WTC11 (cell line): ENCODE results near the gene SPATA12. TPM values are rescaled to one million over a fixed set of nuclear protein-coding genes. Genes with fewer than 3 reads are reported as not detected.

Source experiments
- ATAC-seq: fragments of 200-7000 bp; cut with Tn5 transposase; 2 replicates; pipeline ENCODE4 v1.10.0; 2021; ENCODE audit warnings: mild to moderate bottlenecking, moderate library complexity
- CTCF ChIA-PET: fragments of 300-600 bp; sonication (Branson Sonifier 250); formaldehyde crosslinking; loops from one replicate; lab custom pipeline; 2021; ENCODE audit warnings: antibody characterized with exemption; lab: Charles Lee
- POLR2A ChIA-PET: fragments of 350-600 bp; sonication (Branson Sonifier 250); formaldehyde crosslinking; loops from one replicate; lab custom pipeline; 2021; ENCODE audit warnings: antibody characterized with exemption; lab: Charles Lee
- DNase-seq: peaks from one replicate; pipeline ENCODE4 v3.0.0; 2021; ENCODE audit warnings: low spot score
- H3K27ac Mint-ChIP-seq: 2 replicates; pipeline ENCODE4 v1.8.0; 2021; ENCODE audit warnings: mixed read lengths
- H3K27me3 Mint-ChIP-seq: 2 replicates; pipeline ENCODE4 v1.8.0; 2021; ENCODE audit warnings: low read depth, mild to moderate bottlenecking, moderate library complexity, mixed read lengths
- H3K36me3 Mint-ChIP-seq: 2 replicates; pipeline ENCODE4 v1.8.0; 2021; ENCODE audit warnings: mixed read lengths
- H3K4me1 Mint-ChIP-seq: 2 replicates; pipeline ENCODE4 v1.8.0; 2022; ENCODE audit warnings: mixed read lengths
- H3K4me3 Mint-ChIP-seq: 2 replicates; pipeline ENCODE4 v1.8.0; 2021; ENCODE audit warnings: mild to moderate bottlenecking, moderate library complexity, mixed read lengths
- H3K9me3 Mint-ChIP-seq: 2 replicates; pipeline ENCODE4 v1.8.0; 2021; ENCODE audit warnings: mixed read lengths
- ATF1 ChIP-seq: sonication (generic); formaldehyde crosslinking; IDR thresholded peaks from 2 replicates; pipeline ENCODE4 v1.8.1; 2023; ENCODE audit warnings: mild to moderate bottlenecking, moderate library complexity, missing genetic modification reagents
- ATF6 ChIP-seq: sonication (generic); formaldehyde crosslinking; IDR thresholded peaks from 2 replicates; pipeline ENCODE4 v1.8.1; 2023; ENCODE audit warnings: mild to moderate bottlenecking, missing genetic modification reagents
- CREB1 ChIP-seq: sonication (generic); formaldehyde crosslinking; IDR thresholded peaks from 2 replicates; pipeline ENCODE4 v1.8.0; 2023; ENCODE audit warnings: mild to moderate bottlenecking, missing genetic modification reagents
- ELF4 ChIP-seq: sonication (generic); formaldehyde crosslinking; IDR thresholded peaks from 2 replicates; pipeline ENCODE4 v1.8.1; 2022; ENCODE audit warnings: low read depth, mild to moderate bottlenecking, moderate library complexity, missing genetic modification reagents
- EMX1 ChIP-seq: fragments of 250-450 bp; sonication (Bioruptor Pico); IDR thresholded peaks from 2 replicates; pipeline ENCODE4 v1.8.0; 2021; ENCODE audit warnings: mild to moderate bottlenecking
- ERG ChIP-seq: fragments of 250-450 bp; sonication (Bioruptor Pico); IDR thresholded peaks from 2 replicates; pipeline ENCODE4 v1.8.0; 2021; ENCODE audit warnings: mild to moderate bottlenecking
- GTF2I ChIP-seq: fragments of 250-450 bp; sonication (Bioruptor Pico); conservative IDR thresholded peaks from 2 replicates; pipeline ENCODE4 v1.4.0; 2021; ENCODE audit warnings: mild to moderate bottlenecking
- IRF2 ChIP-seq: sonication (generic); formaldehyde crosslinking; IDR thresholded peaks from 2 replicates; pipeline ENCODE4 v1.8.0; 2022; ENCODE audit warnings: low read depth, missing genetic modification reagents, borderline replicate concordance
- JAZF1 ChIP-seq: fragments of 250-450 bp; sonication (Bioruptor Pico); IDR thresholded peaks from 2 replicates; pipeline ENCODE4 v1.9.0; 2021; ENCODE audit warnings: moderate library complexity, mild to moderate bottlenecking, inconsistent platforms
- NR2C2 ChIP-seq: sonication (generic); formaldehyde crosslinking; IDR thresholded peaks from 2 replicates; pipeline ENCODE4 v1.8.0; 2022; ENCODE audit warnings: mild to moderate bottlenecking, missing genetic modification reagents
- PRDM15 ChIP-seq: sonication (generic); formaldehyde crosslinking; IDR thresholded peaks from 2 replicates; pipeline ENCODE4 v1.8.0; 2022; ENCODE audit warnings: missing genetic modification reagents
- RELA ChIP-seq: sonication (generic); formaldehyde crosslinking; IDR thresholded peaks from 2 replicates; pipeline ENCODE4 v1.8.1; 2022; ENCODE audit warnings: missing genetic modification reagents, mild to moderate bottlenecking, borderline replicate concordance
- TP53 ChIP-seq: sonication (generic); formaldehyde crosslinking; IDR thresholded peaks from 2 replicates; pipeline ENCODE4 v1.8.1; 2023; ENCODE audit warnings: mild to moderate bottlenecking, missing genetic modification reagents
- USF2 ChIP-seq: sonication (generic); formaldehyde crosslinking; IDR thresholded peaks from 2 replicates; pipeline ENCODE4 v1.8.1; 2023; ENCODE audit warnings: mild to moderate bottlenecking, missing genetic modification reagents, moderate library complexity
- ZMAT4 ChIP-seq: fragments of 250-450 bp; sonication (Bioruptor Pico); IDR thresholded peaks from 2 replicates; pipeline ENCODE4 v1.9.0; 2021; ENCODE audit warnings: mild to moderate bottlenecking
- ZNF263 ChIP-seq: sonication (generic); formaldehyde crosslinking; IDR thresholded peaks from 2 replicates; pipeline ENCODE4 v1.8.1; 2022; ENCODE audit warnings: low read depth, mild to moderate bottlenecking, moderate library complexity, missing genetic modification reagents
- ZNF396 ChIP-seq: fragments of 250-450 bp; sonication (Bioruptor Pico); IDR thresholded peaks from 2 replicates; pipeline ENCODE4 v1.8.0; 2021; ENCODE audit warnings: mild to moderate bottlenecking, moderate library complexity, borderline replicate concordance
- ZNF532 ChIP-seq: fragments of 250-450 bp; sonication (Bioruptor Pico); IDR thresholded peaks from 2 replicates; pipeline ENCODE4 v1.9.0; 2021; ENCODE audit warnings: mild to moderate bottlenecking, borderline replicate concordance
- total RNA-seq: library from RNA; stranded (reverse); gene quantifications from 3 replicates; pipeline ENCODE4 v1.2.3, GENCODE V29; 2021

SPATA12 gene
- total RNA-seq, 1 experiment from 2014 or later, result 0.39 TPM

- Mint-ChIP-seq H3K4me3 (no peak overlapping the region), H3K27me3 (no peaks in the 10 kb centered on the region), H3K4me1 (peaks cover 13% of the 10 kb centered on the region), H3K9me3 (no peaks in the 10 kb centered on the region), H3K36me3 (no peaks in the 10 kb centered on the region), H3K27ac (no peak overlapping the region)
- ChIA-PET CTCF (interaction anchor here (1.4 to 1.8 kb wide), 2 partner anchors 40 to 59 kb away, joined by 3 to 6 read pairs; no protein-coding TSS in a partner anchor), POLR2A (no interaction called here)
- TF ChIP-seq NR2C2 (CRISPR knock-in tag) (no peak), ZNF263 (CRISPR knock-in tag) (no peak), ATF1 (CRISPR knock-in tag) (no peak), TP53 (CRISPR knock-in tag) (no peak), ATF6 (no peak), CREB1 (CRISPR knock-in tag) (no peak), ELF4 (no peak), USF2 (no peak), IRF2 (CRISPR knock-in tag) (no peak), RELA (no peak), JAZF1 (no peak), PRDM15 (no peak), ZMAT4 (CRISPR knock-in tag) (no peak), EMX1 (CRISPR knock-in tag) (no peak), ERG (no peak)
- ATAC-seq, result no peak
- no peak for DNase-seq
Observed at GRCh38 chr3:57048052-57048671, 12.3 kb upstream of the SPATA12 start.

- POLR2A ChIA-PET, result no interaction called here
- CTCF ChIA-PET, result interaction anchor here (1.4 to 1.8 kb wide), 2 partner anchors 41 to 60 kb away, joined by 3 to 6 read pairs; no protein-coding TSS in a partner anchor
- TF ChIP-seq ZNF532 (CRISPR knock-in tag) (no peak), ZMAT4 (CRISPR knock-in tag) (no peak), EMX1 (CRISPR knock-in tag) (no peak), ZNF396 (CRISPR knock-in tag) (no peak), GTF2I (CRISPR knock-in tag) (no peak)
Observed at GRCh38 chr3:57048728-57049127, 11.7 kb upstream of the SPATA12 start.

More at GRCh38 chr3:57048728-57049127, 11.7 kb upstream of the SPATA12 start:
- DNase-seq (no peak), ATAC-seq (no peak)
- no peak overlapping the region for H3K4me3 Mint-ChIP-seq
- H3K27ac Mint-ChIP-seq, result no peak overlapping the region
- no peaks in the 10 kb centered on the region for H3K27me3 Mint-ChIP-seq
- H3K4me1 Mint-ChIP-seq, result peaks cover 15% of the 10 kb centered on the region
- H3K9me3 Mint-ChIP-seq, result no peaks in the 10 kb centered on the region
- H3K36me3 Mint-ChIP-seq, result no peaks in the 10 kb centered on the region
